Upper lobe of left lung (tissue), 6 donors: ENCODE measurements around the gene WBP2NL. TPM values are rescaled to one million over a fixed set of nuclear protein-coding genes. Genes with fewer than 3 reads are reported as not detected.

Experiments used
- ATAC-seq, 2 donors: fragments of 200-7000 bp; cut with Tn5 transposase; one replicate each; pipeline ENCODE4 v1.9.1; 2022; ENCODE audit warnings: mild to moderate bottlenecking in 2 of 2, moderate library complexity in 2 of 2; ENCODE audit not compliant: low FRiP score in 2 of 2
- DNase-seq, 2 donors: peaks; one replicate each; pipeline ENCODE4 v3.0.0-alpha.2; 2019 to 2020
- H3K27ac ChIP-seq, 4 donors: fragments of 200-600 bp; sonication (generic); one replicate each; pipeline ENCODE4 v1.5.1; 2016 to 2019
- H3K27me3 ChIP-seq, 4 donors: fragments of 200-600 bp; sonication (generic); one replicate each; pipeline ENCODE4 v1.5.1; 2017 to 2019
- H3K36me3 ChIP-seq, 4 donors: fragments of 200-600 bp; sonication (generic); one replicate each; pipeline ENCODE4 v1.5.1; 2016 to 2019
- H3K4me1 ChIP-seq, 4 donors: fragments of 200-600 bp; sonication (generic); one replicate each; pipeline ENCODE4 v1.5.1; 2018 to 2019
- H3K4me3 ChIP-seq, 4 donors: fragments of 200-600 bp; sonication (generic); one replicate each; pipeline ENCODE4 v1.5.1; 2017 to 2019; ENCODE audit warnings: mild to moderate bottlenecking in 2 of 4, moderate library complexity in 1 of 4
- H3K9me3 ChIP-seq, 4 donors: fragments of 200-600 bp; sonication (generic); one replicate each; pipeline ENCODE4 v1.5.1; 2018 to 2019
- EP300 ChIP-seq, 4 donors: sonication (generic); formaldehyde crosslinking; IDR thresholded peaks; one replicate each; pipeline ENCODE4 v1.5.1; 2017; ENCODE audit warnings: antibody characterized with exemption in 4 of 4, control low read depth in 2 of 4
- POLR2A ChIP-seq, 4 donors: fragments of 450-650 bp; IDR thresholded peaks; one replicate each; pipeline ENCODE4 v1.5.1; 2016 to 2017; ENCODE audit warnings: antibody characterized with exemption in 4 of 4, mild to moderate bottlenecking in 2 of 4
- POLR2AphosphoS5 ChIP-seq, 2 donors: sonication (generic); formaldehyde crosslinking; IDR thresholded peaks; one replicate each; pipeline ENCODE4 v1.5.1; 2017; ENCODE audit warnings: antibody characterized with exemption in 2 of 2
- WGBS, 2 donors: methylation state at CpG; one replicate each; pipeline ENCODE4 v1.1.5; 2017 to 2018; 5-methylcytosine and 5-hydroxymethylcytosine counted together
- total RNA-seq, 6 donors: library from RNA; depleted of rRNA in 4 of 6; stranded (reverse); fragments of >200 nt in 4 of 6; gene quantifications; one replicate each; pipeline versions ENCODE4 v1.1.0 to v1.2.1, GENCODE V29; 2016 to 2021
- TF ChIP-seq, protein P1 (sequence below), 6 experiments: fragments of 450-650 bp in 4 of 6; fragments of 200-600 bp in 2 of 6; sonication (generic) in 2 of 6; IDR thresholded peaks; one replicate each; pipeline ENCODE4 v1.5.1; 2016 to 2019; ENCODE audit warnings: antibody characterized with exemption in 6 of 6
- donor health status: DM: no; HTN: no; CAD: no; lungs with moderate emphysema.
- donor health status: DM: no; HTN: yes; CAD: no; lungs with severe emphysema.

Gene WBP2NL
- total RNA-seq, 6 donors from 2014 or later: 0.74 to 6.8 (median 2.0) TPM

DNA sequence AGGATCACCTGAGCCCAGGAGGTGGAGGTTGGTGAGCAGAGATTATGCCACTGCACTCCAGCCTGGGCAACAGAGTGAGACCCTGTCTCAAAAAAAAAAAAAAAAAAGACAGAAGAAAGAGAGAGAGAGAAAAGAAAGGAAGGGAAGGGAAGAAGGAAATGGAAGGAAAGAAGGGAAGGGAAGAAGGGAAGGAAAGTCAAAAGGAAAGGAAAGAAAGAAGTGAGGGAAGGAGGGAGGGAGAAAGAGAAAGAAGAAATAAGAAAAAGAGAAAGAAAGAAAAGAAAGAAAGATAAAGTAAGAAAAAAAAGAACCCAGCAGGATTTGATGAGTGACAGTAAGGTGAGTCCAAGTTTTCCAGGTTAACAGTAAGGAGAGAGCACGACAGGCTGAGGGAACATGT is 19.6 kb downstream of the WBP2NL start:
- H3K9me3 ChIP-seq: no peaks in the 10 kb centered on the region
- TF ChIP-seq POLR2AphosphoS5 (IDR thresholded peaks at IDR 0.05) (no peak), EP300 (IDR thresholded peaks at IDR 0.05) (no peak), POLR2A (IDR thresholded peaks at IDR 0.05) (no peak)
- no peak for DNase-seq
- peaks cover 0 to 5% (median 0%) of the 10 kb centered on the region in 4 donors for H3K4me1 ChIP-seq
- H3K36me3 ChIP-seq: no peaks in the 10 kb centered on the region
- H3K27ac ChIP-seq: no peak overlapping the region
- H3K4me3 ChIP-seq: no peak overlapping the region
- no peaks in the 10 kb centered on the region for H3K27me3 ChIP-seq
- 41 to 59% methylated on average over 1 of the region's 1 CpG for WGBS, 2 donors
- no peak for ATAC-seq

DNA sequence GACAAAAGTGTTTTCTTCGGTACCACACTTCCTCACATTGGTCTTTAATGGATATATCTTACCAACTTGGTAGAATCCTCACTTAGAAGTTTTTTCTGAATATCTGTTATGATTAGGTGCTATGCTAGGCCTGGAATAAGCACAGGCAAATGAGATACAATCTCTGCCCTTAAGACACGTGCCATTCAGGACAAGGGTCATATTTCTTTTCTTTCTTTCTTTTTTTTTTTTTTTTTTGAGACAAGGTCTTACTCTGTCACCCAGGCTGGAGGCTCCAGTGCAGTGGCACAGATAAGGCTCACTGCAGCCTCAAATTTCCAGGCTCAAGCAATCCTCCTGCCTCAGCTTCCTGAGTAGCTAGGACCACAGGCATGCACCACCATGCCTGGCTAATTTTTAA is 23.0 kb downstream of the WBP2NL start:
- TF ChIP-seq EP300 (IDR thresholded peaks at IDR 0.05): no peak
- TF ChIP-seq, protein P1, sequence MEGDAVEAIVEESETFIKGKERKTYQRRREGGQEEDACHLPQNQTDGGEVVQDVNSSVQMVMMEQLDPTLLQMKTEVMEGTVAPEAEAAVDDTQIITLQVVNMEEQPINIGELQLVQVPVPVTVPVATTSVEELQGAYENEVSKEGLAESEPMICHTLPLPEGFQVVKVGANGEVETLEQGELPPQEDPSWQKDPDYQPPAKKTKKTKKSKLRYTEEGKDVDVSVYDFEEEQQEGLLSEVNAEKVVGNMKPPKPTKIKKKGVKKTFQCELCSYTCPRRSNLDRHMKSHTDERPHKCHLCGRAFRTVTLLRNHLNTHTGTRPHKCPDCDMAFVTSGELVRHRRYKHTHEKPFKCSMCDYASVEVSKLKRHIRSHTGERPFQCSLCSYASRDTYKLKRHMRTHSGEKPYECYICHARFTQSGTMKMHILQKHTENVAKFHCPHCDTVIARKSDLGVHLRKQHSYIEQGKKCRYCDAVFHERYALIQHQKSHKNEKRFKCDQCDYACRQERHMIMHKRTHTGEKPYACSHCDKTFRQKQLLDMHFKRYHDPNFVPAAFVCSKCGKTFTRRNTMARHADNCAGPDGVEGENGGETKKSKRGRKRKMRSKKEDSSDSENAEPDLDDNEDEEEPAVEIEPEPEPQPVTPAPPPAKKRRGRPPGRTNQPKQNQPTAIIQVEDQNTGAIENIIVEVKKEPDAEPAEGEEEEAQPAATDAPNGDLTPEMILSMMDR (IDR thresholded peaks at IDR 0.05): no peak
- TF ChIP-seq POLR2AphosphoS5 (IDR thresholded peaks at IDR 0.05): no peak
- TF ChIP-seq POLR2A (IDR thresholded peaks at IDR 0.05): no peak
- 88 to 91% methylated on average over 2 of the region's 2 CpGs for WGBS, 2 donors
- H3K36me3 ChIP-seq: no peaks in the 10 kb centered on the region

DNA sequence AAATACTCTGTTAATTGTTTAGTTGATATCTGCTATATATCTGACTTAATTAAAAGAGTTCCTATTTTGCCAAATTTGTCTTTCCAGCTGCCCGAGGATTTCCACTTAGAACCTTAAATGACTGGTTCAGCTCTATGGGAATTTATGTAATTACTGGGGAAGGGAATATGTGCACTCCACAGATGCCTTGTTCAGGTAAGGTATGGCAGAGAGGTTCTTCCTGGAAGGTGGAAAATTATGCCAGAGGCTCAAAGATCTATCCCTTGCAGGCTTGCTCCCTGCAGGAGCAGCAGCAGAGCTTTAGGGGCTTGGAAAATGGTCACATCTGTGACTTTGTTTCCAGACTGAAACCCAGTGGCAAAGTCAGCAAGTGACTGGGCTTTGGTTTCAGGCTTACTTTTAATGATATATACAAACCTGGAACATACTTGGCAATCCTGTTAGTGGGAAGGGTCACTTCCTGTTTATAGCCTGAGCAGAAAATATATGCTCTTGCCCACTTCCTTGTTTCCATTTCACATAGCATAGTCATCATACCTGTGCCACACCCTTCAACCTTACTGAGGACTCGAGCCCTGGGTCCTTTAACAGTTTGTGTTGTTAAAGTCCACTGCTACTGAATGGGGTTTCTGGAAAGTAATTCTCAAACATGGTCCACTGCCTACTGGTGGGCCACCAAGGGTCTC is 23.7 kb downstream of the WBP2NL start:
- Histone ChIP-seq H3K4me1 (peaks cover 0 to 5% (median 0%) of the 10 kb centered on the region in 4 donors), H3K27ac (no peak overlapping the region), H3K27me3 (no peaks in the 10 kb centered on the region), H3K9me3 (no peaks in the 10 kb centered on the region), H3K4me3 (no peak overlapping the region), H3K36me3 (no peaks in the 10 kb centered on the region)
- ATAC-seq (no peak), DNase-seq (no peak)
- 37 to 69% methylated on average over 2 of the region's 2 CpGs for WGBS, 2 donors
- no peak for TF ChIP-seq POLR2AphosphoS5 (IDR thresholded peaks at IDR 0.05)
- no peak for TF ChIP-seq EP300 (IDR thresholded peaks at IDR 0.05)
- no peak for TF ChIP-seq POLR2A (IDR thresholded peaks at IDR 0.05)
- TF ChIP-seq, protein P1 (IDR thresholded peaks at IDR 0.05): no peak

More for the DNA sequence above, 23.0 kb downstream of the WBP2NL start:
- ATAC-seq (no peak), DNase-seq (no peak)
- Histone ChIP-seq H3K27me3 (no peaks in the 10 kb centered on the region), H3K9me3 (no peaks in the 10 kb centered on the region), H3K27ac (no peak overlapping the region), H3K4me1 (peaks cover 0 to 5% (median 0%) of the 10 kb centered on the region in 4 donors), H3K4me3 (no peak overlapping the region)

DNA sequence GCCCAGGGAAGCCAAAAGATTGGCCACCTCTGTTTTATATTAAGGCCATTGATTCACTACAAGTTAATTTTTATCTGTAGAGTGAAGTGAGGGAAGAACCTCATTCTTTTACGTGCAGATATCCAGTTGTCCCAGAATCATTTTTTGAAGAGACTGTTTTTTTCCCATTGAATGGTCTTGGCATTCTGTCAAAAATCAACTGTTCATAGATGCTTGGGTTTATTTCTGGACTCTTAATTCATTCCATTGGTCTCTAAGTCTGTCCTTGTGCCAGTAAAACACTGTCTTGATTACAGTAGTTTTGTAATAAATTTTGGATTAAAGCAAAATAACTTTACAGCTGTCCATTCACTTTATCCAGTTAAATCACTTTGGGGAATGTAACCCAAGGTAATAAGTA is 26.8 kb downstream of the WBP2NL start:
- TF ChIP-seq POLR2A (IDR thresholded peaks at IDR 0.05): no peak
- TF ChIP-seq, protein P1 (IDR thresholded peaks at IDR 0.05): no peak
- TF ChIP-seq EP300 (IDR thresholded peaks at IDR 0.05): no peak
- TF ChIP-seq POLR2AphosphoS5 (IDR thresholded peaks at IDR 0.05): no peak
- 56 to 63% methylated on average over 1 of the region's 1 CpG for WGBS, 2 donors
- DNase-seq (no peak), ATAC-seq (no peak)
- Histone ChIP-seq H3K27me3 (no peaks in the 10 kb centered on the region), H3K36me3 (no peaks in the 10 kb centered on the region), H3K9me3 (no peaks in the 10 kb centered on the region), H3K4me3 (no peak overlapping the region), H3K27ac (no peak overlapping the region), H3K4me1 (peaks cover 0 to 5% (median 0%) of the 10 kb centered on the region in 4 donors)

DNA sequence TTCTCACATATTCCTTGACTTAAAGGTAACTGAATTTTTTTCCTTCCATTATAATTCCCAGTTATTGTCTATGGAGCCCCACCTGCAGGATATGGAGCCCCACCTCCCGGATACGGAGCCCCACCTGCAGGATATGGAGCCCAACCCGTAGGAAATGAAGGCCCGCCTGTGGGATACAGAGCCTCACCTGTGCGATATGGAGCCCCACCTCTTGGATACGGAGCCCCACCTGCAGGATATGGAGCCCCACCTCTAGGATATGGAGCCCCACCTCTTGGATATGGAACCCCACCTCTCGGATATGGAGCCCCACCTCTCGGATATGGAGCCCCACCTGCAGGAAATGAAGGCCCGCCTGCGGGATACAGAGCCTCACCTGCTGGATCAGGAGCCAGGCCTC is 28.1 kb downstream of the WBP2NL start:
- H3K36me3 ChIP-seq: no peaks in the 10 kb centered on the region
- ATAC-seq (no peak), DNase-seq (no peak)
- TF ChIP-seq EP300 (IDR thresholded peaks at IDR 0.05): no peak
- no peak for TF ChIP-seq POLR2AphosphoS5 (IDR thresholded peaks at IDR 0.05)
- no peak for TF ChIP-seq POLR2A (IDR thresholded peaks at IDR 0.05)
- TF ChIP-seq, protein P1 (IDR thresholded peaks at IDR 0.05): no peak
- H3K27me3 ChIP-seq: no peaks in the 10 kb centered on the region
- H3K27ac ChIP-seq: no peak overlapping the region
- no peak overlapping the region for H3K4me3 ChIP-seq
- H3K9me3 ChIP-seq: no peaks in the 10 kb centered on the region
- peaks cover 0 to 5% (median 0%) of the 10 kb centered on the region in 4 donors for H3K4me1 ChIP-seq
- 86 to 95% methylated on average over 8 to 10 of the region's 10 CpGs for WGBS, 2 donors
